Mesendoderm (in vitro differentiated cells): ENCODE measurements around the gene SMYD4.
A peak's percentile ranks its signal among the peaks of the same experiment; 100 is the strongest.

ENCODE experiments used
- DNase-seq: peaks from one replicate; pipeline ENCODE4 v3.0.0; 2013
- H2AK5ac ChIP-seq: 2 replicates; pipeline ENCODE4 v1.6.1; 2013; ENCODE audit warnings: low read length, inconsistent platforms
- H2BK120ac ChIP-seq: 2 replicates; pipeline ENCODE4 v1.6.1; 2013; ENCODE audit warnings: low read depth, mild to moderate bottlenecking, low read length, moderate library complexity, mixed read lengths
- H2BK15ac ChIP-seq: replicated peaks from 2 replicates; pipeline ENCODE4 v1.6.1; 2013; ENCODE audit warnings: low read depth, mild to moderate bottlenecking, moderate library complexity
- H2BK5ac ChIP-seq: 2 replicates; pipeline ENCODE4 v1.6.1; 2013; ENCODE audit warnings: low read length, inconsistent platforms
- H3K18ac ChIP-seq: 2 replicates; pipeline ENCODE4 v1.6.1; 2013; ENCODE audit warnings: mild to moderate bottlenecking, low read length, mixed read lengths
- H3K23ac ChIP-seq: one replicate; pipeline ENCODE4 v1.6.1; 2013; ENCODE audit warnings: low read length
- H3K27ac ChIP-seq: 2 replicates; pipeline ENCODE4 v1.5.1; 2013; ENCODE audit warnings: low read depth, mild to moderate bottlenecking, inconsistent platforms, low read length, moderate library complexity
- H3K27me3 ChIP-seq: 2 replicates; pipeline ENCODE4 v1.6.1; 2013; ENCODE audit warnings: low read length, control low read depth, mild to moderate bottlenecking, inconsistent platforms; ENCODE audit not compliant: insufficient read depth, poor library complexity
- H3K36me3 ChIP-seq: 2 replicates; pipeline ENCODE4 v1.6.1; 2013; ENCODE audit warnings: low read length, inconsistent platforms; ENCODE audit not compliant: control insufficient read depth, insufficient read depth
- H3K4ac ChIP-seq: one replicate; pipeline ENCODE4 v1.6.1; 2013; ENCODE audit warnings: low read depth, mild to moderate bottlenecking, low read length, moderate library complexity
- H3K4me1 ChIP-seq: 2 replicates; pipeline ENCODE4 v1.6.1; 2013; ENCODE audit warnings: low read depth, low read length, inconsistent platforms; ENCODE audit not compliant: control insufficient read depth
- H3K4me2 ChIP-seq: 2 replicates; pipeline ENCODE4 v1.6.1; 2013; ENCODE audit warnings: low read length
- H3K4me3 ChIP-seq: 2 replicates; pipeline ENCODE4 v1.5.1; 2013; ENCODE audit warnings: mild to moderate bottlenecking, low read length
- H3K56ac ChIP-seq: one replicate; pipeline ENCODE4 v1.6.1; 2013; ENCODE audit warnings: low read length
- H3K79me1 ChIP-seq: 2 replicates; pipeline ENCODE4 v1.6.1; 2013; ENCODE audit warnings: low read length, inconsistent platforms
- H3K79me2 ChIP-seq: 2 replicates; pipeline ENCODE4 v1.6.1; 2013; ENCODE audit warnings: mild to moderate bottlenecking, low read length; ENCODE audit not compliant: control insufficient read depth, insufficient read depth
- H3K9ac ChIP-seq: 2 replicates; pipeline ENCODE4 v1.6.1; 2013; ENCODE audit warnings: low read length, inconsistent platforms
- H4K5ac ChIP-seq: one replicate; pipeline ENCODE4 v1.6.1; 2013; ENCODE audit warnings: low read length
- H4K8ac ChIP-seq: one replicate; pipeline ENCODE4 v1.6.1; 2013; ENCODE audit warnings: low read depth, mild to moderate bottlenecking, control low read depth, low read length, moderate library complexity
- WGBS: extraction: QIAGEN DNeasy Blood & Tissue Kit; methylation state at CpG from one replicate; pipeline ENCODE4 v1.1.7; 2013; ENCODE audit warnings: low lambda C conversion rate, missing lambda C conversion rate; ENCODE audit not compliant: insufficient coverage; ENCODE audit errors: extremely low coverage; 5-methylcytosine and 5-hydroxymethylcytosine counted together

SMYD4 gene

GRCh38 chr17:1872254-1872653, 42.6 kb upstream of the SMYD4 start:
- Histone ChIP-seq H2BK5ac (no peak overlapping the region), H2BK15ac (no peak overlapping the region), H3K4me3 (no peak overlapping the region), H3K23ac (no peak overlapping the region), H3K79me1 (peaks cover 2% of the 10 kb centered on the region), H3K79me2 (no peaks in the 10 kb centered on the region), H4K5ac (no peak overlapping the region), H4K8ac (no peak overlapping the region), H3K27me3 (no peaks in the 10 kb centered on the region), H3K9ac (no peak overlapping the region), H3K18ac (no peak overlapping the region), H3K36me3 (peaks cover 13% of the 10 kb centered on the region), H2AK5ac (no peak overlapping the region), H3K4ac (no peak overlapping the region), H3K4me2 (no peak overlapping the region), H3K56ac (no peak overlapping the region), H2BK120ac (no peak overlapping the region), H3K4me1 (no peaks in the 10 kb centered on the region), H3K27ac (no peak overlapping the region)
- no peak for DNase-seq
- no CpG with 5 or more reads among the region's 12 CpGs for WGBS

GRCh38 chr17:1871756-1872155, 42.1 kb upstream of the SMYD4 start:
- Histone ChIP-seq H3K9ac (no peak overlapping the region), H3K4me2 (no peak overlapping the region), H3K27ac (no peak overlapping the region), H3K56ac (no peak overlapping the region), H3K36me3 (peaks cover 13% of the 10 kb centered on the region), H3K23ac (no peak overlapping the region), H3K79me1 (peaks cover 2% of the 10 kb centered on the region), H3K4ac (no peak overlapping the region), H3K27me3 (no peaks in the 10 kb centered on the region), H4K8ac (no peak overlapping the region), H2AK5ac (no peak overlapping the region), H3K4me1 (no peaks in the 10 kb centered on the region), H2BK15ac (no peak overlapping the region), H3K79me2 (no peaks in the 10 kb centered on the region), H2BK5ac (no peak overlapping the region), H2BK120ac (no peak overlapping the region), H4K5ac (no peak overlapping the region), H3K18ac (no peak overlapping the region), H3K4me3 (no peak overlapping the region)
- no CpG with 5 or more reads among the region's 5 CpGs for WGBS
- peak; percentile 13 for DNase-seq

GRCh38 chr17:1870592-1870991, 40.9 kb upstream of the SMYD4 start:
- H3K4ac ChIP-seq, result no peak overlapping the region
- no peak overlapping the region for H4K5ac ChIP-seq
- H3K36me3 ChIP-seq, result peaks cover 14% of the 10 kb centered on the region

GRCh38 chr17:1868090-1868489, 38.4 kb upstream of the SMYD4 start:
- Histone ChIP-seq H3K23ac (no peak overlapping the region), H3K9ac (no peak overlapping the region), H3K4me3 (no peak overlapping the region), H3K56ac (no peak overlapping the region), H2BK15ac (no peak overlapping the region), H3K79me1 (peaks cover 2% of the 10 kb centered on the region), H3K4me2 (no peak overlapping the region), H3K36me3 (peaks cover 10% of the 10 kb centered on the region), H3K4ac (no peak overlapping the region), H3K4me1 (no peaks in the 10 kb centered on the region), H2BK5ac (no peak overlapping the region), H3K27me3 (no peaks in the 10 kb centered on the region), H4K5ac (no peak overlapping the region), H3K18ac (no peak overlapping the region), H2BK120ac (no peak overlapping the region), H3K27ac (no peak overlapping the region), H3K79me2 (no peaks in the 10 kb centered on the region), H2AK5ac (no peak overlapping the region), H4K8ac (no peak overlapping the region)
- no CpG with 5 or more reads among the region's 8 CpGs for WGBS
- no peak for DNase-seq

More at GRCh38 chr17:1870592-1870991, 40.9 kb upstream of the SMYD4 start:
- no peak overlapping the region for H2BK15ac ChIP-seq
- no peaks in the 10 kb centered on the region for H3K4me1 ChIP-seq
- no peak overlapping the region for H3K56ac ChIP-seq
- H3K79me2 ChIP-seq, result no peaks in the 10 kb centered on the region
- H2BK5ac ChIP-seq, result no peak overlapping the region
- no peak for DNase-seq
- H4K8ac ChIP-seq, result no peak overlapping the region
- WGBS, result no CpG with 5 or more reads among the region's 3 CpGs
- H3K27ac ChIP-seq, result no peak overlapping the region
- no peak overlapping the region for H3K18ac ChIP-seq
- H3K4me2 ChIP-seq, result no peak overlapping the region
- H3K27me3 ChIP-seq, result no peaks in the 10 kb centered on the region
- H2AK5ac ChIP-seq, result no peak overlapping the region
- no peak overlapping the region for H3K4me3 ChIP-seq
- H2BK120ac ChIP-seq, result no peak overlapping the region
- peaks cover 2% of the 10 kb centered on the region for H3K79me1 ChIP-seq
- no peak overlapping the region for H3K23ac ChIP-seq
- no peak overlapping the region for H3K9ac ChIP-seq

GRCh38 chr17:1867307-1867706, 37.6 kb upstream of the SMYD4 start:
- no peaks in the 10 kb centered on the region for H3K27me3 ChIP-seq
- H3K23ac ChIP-seq, result no peak overlapping the region
- no peak overlapping the region for H4K5ac ChIP-seq
- peaks cover 9% of the 10 kb centered on the region for H3K36me3 ChIP-seq
- no peak overlapping the region for H3K18ac ChIP-seq
- no peaks in the 10 kb centered on the region for H3K4me1 ChIP-seq
- H2AK5ac ChIP-seq, result no peak overlapping the region
- no peak overlapping the region for H3K27ac ChIP-seq
- H3K4ac ChIP-seq, result no peak overlapping the region
- H2BK15ac ChIP-seq, result no peak overlapping the region
- H3K56ac ChIP-seq, result no peak overlapping the region
- no CpG with 5 or more reads among the region's 3 CpGs for WGBS
- H4K8ac ChIP-seq, result no peak overlapping the region
- no peak overlapping the region for H2BK120ac ChIP-seq
- H3K4me3 ChIP-seq, result no peak overlapping the region
- H3K79me2 ChIP-seq, result no peaks in the 10 kb centered on the region
- no peak overlapping the region for H2BK5ac ChIP-seq
- peaks cover 2% of the 10 kb centered on the region for H3K79me1 ChIP-seq
- H3K4me2 ChIP-seq, result no peak overlapping the region
- H3K9ac ChIP-seq, result no peak overlapping the region
- no peak for DNase-seq

- Histone ChIP-seq H4K8ac (no peak overlapping the region), H3K4me2 (no peak overlapping the region), H3K9ac (no peak overlapping the region), H3K4me1 (no peaks in the 10 kb centered on the region), H3K27me3 (no peaks in the 10 kb centered on the region), H3K18ac (no peak overlapping the region), H2BK5ac (no peak overlapping the region), H3K36me3 (peaks cover 6% of the 10 kb centered on the region), H3K27ac (no peak overlapping the region), H4K5ac (no peak overlapping the region), H3K79me2 (no peaks in the 10 kb centered on the region), H3K4ac (no peak overlapping the region), H2BK15ac (no peak overlapping the region), H3K4me3 (no peak overlapping the region), H2BK120ac (no peak overlapping the region), H2AK5ac (no peak overlapping the region), H3K23ac (no peak overlapping the region), H3K79me1 (no peaks in the 10 kb centered on the region), H3K56ac (no peak overlapping the region)
- peak; percentile 32 for DNase-seq
- WGBS, result no CpG with 5 or more reads among the region's 17 CpGs
Observed at GRCh38 chr17:1865252-1866037, 35.7 kb upstream of the SMYD4 start.
